ENCODE data around the gene ITGA5. TPM values are rescaled to one million over a fixed set of nuclear protein-coding genes. Genes with fewer than 3 reads are reported as not detected.

Gene ITGA5
- total and polyA plus RNA-seq, 5 donors: 49.3 to 141 (median 58.1) TPM

- Histone ChIP-seq H3K27me3 (ENCODE audit: control insufficient read depth, insufficient read depth) (no peaks in the 10 kb centered on the region), H3K4me1 (ENCODE audit: control insufficient read depth, insufficient read depth, low read length) (peaks cover 16% of the 10 kb centered on the region)
- DNase-seq: peak in 2 of 3 donors; percentile 57 to 71
These were observed 502 bp downstream of the ITGA5 start for GRCh38 chr12:54418441-54419087.

GRCh38 chr12:54417712-54418440 lies 1.2 kb downstream of the ITGA5 start:
- Histone ChIP-seq H3K4me1 (ENCODE audit: control insufficient read depth, insufficient read depth, low read length) (peaks cover 21% of the 10 kb centered on the region), H3K4me3 (ENCODE audit: low read length) (peak overlapping the region; percentile 100), H3K9me3 (ENCODE audit: control insufficient read depth, low read length) (no peaks in the 10 kb centered on the region), H3K27me3 (ENCODE audit: control insufficient read depth, insufficient read depth) (no peaks in the 10 kb centered on the region), H3K27ac (ENCODE audit: low read length) (peak overlapping the region; percentile 100)
- ATAC-seq (peak; percentile 8), DNase-seq (peak; percentile 55 to 80 (median 79))
- intact Hi-C loops (cut with DNase I): no loop called here
- 3% methylated on average over 24 of the region's 25 CpGs for WGBS

More at GRCh38 chr12:54418441-54419087, 502 bp downstream of the ITGA5 start:
- Histone ChIP-seq H3K4me3 (ENCODE audit: low read length) (peak overlapping the region; percentile 100), H3K9me3 (ENCODE audit: control insufficient read depth, low read length) (no peaks in the 10 kb centered on the region), H3K27ac (ENCODE audit: low read length) (peak overlapping the region; percentile 100)
- ATAC-seq: no peak
- under 1% methylated on average over 35 of the region's 35 CpGs for WGBS
- intact Hi-C loops (cut with DNase I): no loop called here

GRCh38 chr12:54416687-54417603 lies 2.1 kb downstream of the ITGA5 start:
- intact Hi-C loops (cut with DNase I): no loop called here
- Histone ChIP-seq H3K4me1 (ENCODE audit: control insufficient read depth, insufficient read depth, low read length) (peaks cover 30% of the 10 kb centered on the region), H3K27ac (ENCODE audit: low read length) (peak overlapping the region; percentile 1), H3K27me3 (ENCODE audit: control insufficient read depth, insufficient read depth) (no peaks in the 10 kb centered on the region), H3K9me3 (ENCODE audit: control insufficient read depth, low read length) (no peaks in the 10 kb centered on the region), H3K4me3 (ENCODE audit: low read length) (peak overlapping the region; percentile 100)
- ATAC-seq (no peak), DNase-seq (peak in 1 of 3 donors; percentile 58)
- 54% methylated on average over 5 of the region's 5 CpGs for WGBS

- Histone ChIP-seq H3K27ac (ENCODE audit: low read length) (no peak overlapping the region), H3K27me3 (ENCODE audit: control insufficient read depth, insufficient read depth) (no peaks in the 10 kb centered on the region), H3K4me1 (ENCODE audit: control insufficient read depth, insufficient read depth, low read length) (peaks cover 32% of the 10 kb centered on the region), H3K9me3 (ENCODE audit: control insufficient read depth, low read length) (no peaks in the 10 kb centered on the region), H3K4me3 (ENCODE audit: low read length) (peak overlapping the region; percentile 2)
- DNase-seq (peak in 1 of 3 donors; percentile 65), ATAC-seq (no peak)
- WGBS: 57% methylated on average over 4 of the region's 4 CpGs
- intact Hi-C loops (cut with DNase I): no loop called here
These were observed 3.7 kb downstream of the ITGA5 start for GRCh38 chr12:54415221-54415929.

GRCh38 chr12:54413284-54414190 lies 5.5 kb downstream of the ITGA5 start:
- H3K27ac ChIP-seq (ENCODE audit: low read length): peak overlapping the region; percentile 85
- intact Hi-C loops (cut with DNase I): no loop called here
- H3K27me3 ChIP-seq (ENCODE audit: control insufficient read depth, insufficient read depth): no peaks in the 10 kb centered on the region
- ATAC-seq (peak; percentile 56 to 59), DNase-seq (peak; percentile 68 to 86 (median 83))
- H3K4me3 ChIP-seq (ENCODE audit: low read length): no peak overlapping the region
- whole genome bisulfite sequencing: 41% methylated on average over 9 of the region's 9 CpGs
- no peaks in the 10 kb centered on the region for H3K9me3 ChIP-seq (ENCODE audit: control insufficient read depth, low read length)
- H3K4me1 ChIP-seq (ENCODE audit: control insufficient read depth, insufficient read depth, low read length): peaks cover 34% of the 10 kb centered on the region

- intact Hi-C loops (cut with DNase I): no loop called here
These were observed 6.3 kb downstream of the ITGA5 start for GRCh38 chr12:54412786-54413185.

GRCh38 chr12:54412348-54412747 lies 6.7 kb downstream of the ITGA5 start:
- intact Hi-C loops (cut with DNase I): no loop called here
- H3K9me3 ChIP-seq (ENCODE audit: control insufficient read depth, low read length): no peaks in the 10 kb centered on the region
- no peak overlapping the region for H3K4me3 ChIP-seq (ENCODE audit: low read length)
- H3K27me3 ChIP-seq (ENCODE audit: control insufficient read depth, insufficient read depth): no peaks in the 10 kb centered on the region
- peaks cover 40% of the 10 kb centered on the region for H3K4me1 ChIP-seq (ENCODE audit: control insufficient read depth, insufficient read depth, low read length)
- 64% methylated on average over 4 of the region's 4 CpGs for WGBS
- ATAC-seq: peak; percentile 1 to 55
- DNase-seq: peak in 1 of 3 donors; percentile 60
- peak overlapping the region; percentile 85 for H3K27ac ChIP-seq (ENCODE audit: low read length)

More at GRCh38 chr12:54412786-54413185, 6.3 kb downstream of the ITGA5 start:
- H3K27me3 ChIP-seq (ENCODE audit: control insufficient read depth, insufficient read depth): no peaks in the 10 kb centered on the region
- DNase-seq: peak in 1 of 3 donors; percentile 56
- no peak overlapping the region for H3K4me3 ChIP-seq (ENCODE audit: low read length)
- H3K27ac ChIP-seq (ENCODE audit: low read length): peak overlapping the region; percentile 85
- WGBS: 57% methylated on average over 3 of the region's 3 CpGs
- no peaks in the 10 kb centered on the region for H3K9me3 ChIP-seq (ENCODE audit: control insufficient read depth, low read length)
- H3K4me1 ChIP-seq (ENCODE audit: control insufficient read depth, insufficient read depth, low read length): peaks cover 38% of the 10 kb centered on the region
- ATAC-seq: peak; percentile 1 to 11

GRCh38 chr12:54411391-54412241 lies 7.5 kb downstream of the ITGA5 start:
- no peaks in the 10 kb centered on the region for H3K27me3 ChIP-seq (ENCODE audit: control insufficient read depth, insufficient read depth)
- DNase-seq: peak; percentile 74 to 85 (median 83)
- no peak overlapping the region for H3K4me3 ChIP-seq (ENCODE audit: low read length)
- intact Hi-C loops (cut with DNase I): no loop called here
- no peaks in the 10 kb centered on the region for H3K9me3 ChIP-seq (ENCODE audit: control insufficient read depth, low read length)
- peaks cover 35% of the 10 kb centered on the region for H3K4me1 ChIP-seq (ENCODE audit: control insufficient read depth, insufficient read depth, low read length)
- peak overlapping the region; percentile 85 for H3K27ac ChIP-seq (ENCODE audit: low read length)
- 56% methylated on average over 10 of the region's 10 CpGs for WGBS
- ATAC-seq: peak; percentile 63 to 78

- DNase-seq (peak in 2 of 3 donors; percentile 45 to 47), ATAC-seq (no peak)
- H3K4me3 ChIP-seq (ENCODE audit: low read length): no peak overlapping the region
- peaks cover 34% of the 10 kb centered on the region for H3K4me1 ChIP-seq (ENCODE audit: control insufficient read depth, insufficient read depth, low read length)
- no peaks in the 10 kb centered on the region for H3K9me3 ChIP-seq (ENCODE audit: control insufficient read depth, low read length)
- 90% methylated on average over 8 of the region's 8 CpGs for WGBS
- no peak overlapping the region for H3K27ac ChIP-seq (ENCODE audit: low read length)
- no peaks in the 10 kb centered on the region for H3K27me3 ChIP-seq (ENCODE audit: control insufficient read depth, insufficient read depth)
- intact Hi-C loops (cut with DNase I): no loop called here
These were observed 9.8 kb downstream of the ITGA5 start for GRCh38 chr12:54409267-54409666.
